Measurements from ENCODE around the gene TEX53.

TEX53 gene

DNA sequence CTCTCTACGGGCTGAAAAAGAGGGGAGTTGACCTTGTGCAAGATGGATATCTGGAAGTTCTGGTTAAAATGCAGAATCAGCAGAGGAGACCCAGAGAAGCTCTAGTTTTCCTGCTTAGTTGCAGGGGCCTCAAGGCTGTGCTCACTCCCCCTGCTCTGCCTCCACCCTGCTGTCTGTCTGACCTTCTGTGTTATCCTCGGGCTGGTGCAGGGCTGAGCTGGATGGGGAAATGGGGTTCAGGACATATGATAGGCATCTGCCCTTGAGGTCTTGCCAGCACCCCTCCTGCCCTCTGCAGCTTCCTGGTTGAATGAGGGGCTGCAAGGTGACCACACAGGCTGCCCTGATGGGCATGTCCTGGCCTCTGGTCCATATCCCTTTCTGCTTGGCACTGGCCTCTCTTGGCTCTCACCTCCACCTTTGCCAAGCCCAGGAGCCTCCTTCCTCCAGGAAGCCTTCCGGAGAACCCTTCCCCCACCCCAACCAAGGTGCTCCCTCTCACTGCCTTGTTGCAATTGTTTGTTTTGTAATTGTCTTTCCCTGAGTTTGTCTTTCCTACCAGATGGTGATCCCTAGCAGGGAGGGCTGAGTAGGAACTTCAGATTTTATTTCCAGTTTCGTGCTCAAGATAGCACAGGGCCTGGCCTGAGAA lies 45.2 kb downstream of the TEX53 start:
- in situ Hi-C loops (cut with MboI; ENCODE audit: low sequenced_read_pairs), result no loop called here

DNA sequence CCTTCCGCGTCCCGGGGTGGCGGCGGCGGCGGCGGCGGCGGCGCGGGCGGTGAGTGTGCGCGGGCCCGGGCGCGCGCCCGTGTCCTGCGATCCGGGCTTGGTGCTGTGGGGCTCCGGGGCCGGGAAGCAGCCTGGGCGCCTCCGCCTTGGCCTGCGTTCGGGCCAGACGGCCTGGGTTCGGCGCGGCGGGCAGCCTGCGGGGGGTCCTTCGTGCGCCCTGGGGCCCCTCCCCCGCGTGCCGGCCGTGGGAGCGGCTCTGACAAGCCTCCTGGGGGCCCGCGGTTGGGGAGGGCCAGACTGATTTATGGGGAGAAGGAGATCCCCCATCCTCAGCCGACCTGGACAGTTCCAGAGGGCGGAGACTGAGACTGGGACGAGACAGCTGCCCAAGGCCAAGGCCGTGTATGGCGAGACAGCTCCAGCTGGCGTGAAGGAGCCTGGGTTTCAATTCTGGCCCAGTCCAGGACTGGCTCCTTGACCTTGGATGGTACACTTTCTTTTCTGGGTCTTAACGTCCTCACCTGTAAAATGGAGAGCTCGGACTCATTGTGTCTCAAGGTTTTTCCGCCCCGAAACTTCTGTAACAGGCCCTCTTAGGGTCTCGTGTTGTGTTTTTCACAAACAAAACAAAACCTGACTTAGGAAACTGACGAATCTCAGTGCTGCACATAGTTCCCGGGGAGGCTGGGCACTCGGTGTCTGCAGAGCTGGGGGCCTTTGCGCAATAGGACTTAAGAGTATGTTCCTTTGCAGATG lies 45.9 kb downstream of the TEX53 start:
- in situ Hi-C loops (cut with MboI; ENCODE audit: low sequenced_read_pairs), result no loop called here

DNA sequence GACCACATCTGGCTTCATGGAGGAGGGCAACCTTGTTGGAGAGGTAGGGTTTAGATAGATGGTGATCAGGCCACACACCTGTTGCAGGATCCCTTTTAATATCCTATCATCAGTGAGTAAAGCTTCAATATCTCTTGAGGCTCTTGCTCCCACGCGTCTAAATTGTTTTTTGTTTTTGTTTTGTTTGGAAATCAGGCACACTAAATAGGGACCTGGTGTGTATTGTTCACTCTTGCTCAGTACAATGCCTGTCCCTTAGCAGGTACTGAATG lies 49.1 kb downstream of the TEX53 start:
- in situ Hi-C loops (cut with MboI; ENCODE audit: low sequenced_read_pairs), result no loop called here

DNA sequence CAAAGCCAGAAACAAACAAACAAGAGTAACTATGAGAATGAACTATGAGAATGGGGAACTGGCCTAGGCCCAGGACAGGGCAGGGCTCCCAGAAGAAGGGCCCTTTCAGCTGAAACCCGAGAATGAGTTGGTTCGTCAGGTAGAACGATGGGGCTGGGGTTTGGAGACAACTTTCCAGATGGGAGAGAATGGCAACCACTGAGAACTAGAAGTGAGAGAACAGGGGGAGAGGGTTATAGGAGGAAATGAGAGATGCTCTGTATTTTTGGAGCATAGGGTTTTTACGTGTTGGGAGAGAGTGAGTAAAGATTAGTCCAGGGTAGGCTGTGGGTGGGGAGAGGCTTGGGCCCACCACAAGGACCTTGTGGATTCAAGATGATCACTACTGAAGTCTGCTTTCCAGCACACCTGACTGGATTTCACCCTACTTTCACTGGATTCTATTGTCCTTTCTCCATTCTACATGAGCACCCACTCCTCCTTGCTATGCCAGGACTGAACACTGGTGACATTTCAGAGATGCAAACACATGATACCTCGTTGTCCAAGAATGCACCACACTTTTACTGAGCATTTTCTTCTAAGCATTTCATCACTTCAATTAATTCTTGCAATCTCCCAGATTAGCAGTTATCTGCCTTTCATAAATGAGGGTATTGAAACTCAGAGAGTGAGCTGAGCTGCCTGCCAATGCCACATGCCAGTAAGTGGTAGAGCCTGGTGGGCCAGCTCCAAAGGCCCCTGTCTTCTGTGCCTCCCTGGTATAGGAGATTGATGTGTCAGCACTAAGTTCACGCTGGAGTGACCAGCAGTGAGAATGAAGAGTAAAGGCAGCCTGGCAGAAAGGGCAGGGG lies 49.7 kb downstream of the TEX53 start:
- in situ Hi-C loops (cut with MboI; ENCODE audit: low sequenced_read_pairs), result no loop called here

DNA sequence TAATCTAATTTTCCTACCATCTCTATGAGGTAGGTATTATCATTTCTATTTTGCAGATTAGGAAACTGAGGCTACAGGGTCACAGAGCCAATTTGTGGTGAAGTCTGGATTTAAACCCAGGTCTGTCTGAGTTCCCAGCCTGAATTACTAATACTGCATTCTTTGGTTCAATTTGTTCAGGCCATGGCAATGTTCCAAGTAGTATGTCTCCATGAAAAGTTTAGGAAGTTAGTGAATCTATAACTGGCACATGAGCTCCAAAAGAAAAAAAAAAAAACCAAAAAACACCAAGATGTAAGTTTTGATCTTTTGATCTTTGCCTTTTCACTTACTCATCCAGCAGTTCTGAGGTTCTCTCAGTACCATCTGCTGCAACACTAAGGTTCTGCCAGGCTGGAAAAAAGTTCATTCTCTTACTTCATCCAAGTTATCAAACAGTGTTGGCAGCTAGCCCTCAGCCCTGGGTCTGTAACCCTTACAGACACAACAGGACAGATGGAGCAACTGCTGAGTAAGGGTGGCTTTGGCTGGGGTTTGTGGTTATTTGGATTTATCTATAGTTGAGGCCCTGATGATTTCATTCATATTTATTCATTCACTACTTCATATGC lies 50.9 kb downstream of the TEX53 start:
- in situ Hi-C loops (cut with MboI; ENCODE audit: low sequenced_read_pairs), result no loop called here
